ENCODE results near the gene DDR2.
"Not testable (repeated sequence)": the region's sequence is repeated elsewhere in the genome, so short reads cannot be mapped to it uniquely, and the experiment has no call there.

DDR2 gene

DNA sequence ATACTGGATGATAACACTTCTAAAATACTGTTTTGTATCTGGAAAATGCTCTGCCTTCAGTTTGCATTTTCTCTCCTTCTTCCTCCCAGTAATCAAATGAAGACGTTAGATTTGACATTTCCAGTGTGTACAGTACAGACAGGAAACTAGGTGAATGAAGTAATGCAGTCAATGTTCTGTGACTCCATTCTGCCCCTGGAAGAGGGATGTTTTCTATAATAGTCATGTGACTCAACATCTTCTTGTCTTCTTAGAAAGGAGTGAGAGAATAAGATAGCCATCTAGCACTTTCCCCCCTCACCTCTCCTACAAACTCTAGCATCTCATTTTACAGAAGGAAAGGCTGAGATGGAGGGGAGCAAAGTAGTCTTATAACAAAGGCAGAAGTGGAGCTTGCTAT lies 77.6 kb downstream of the DDR2 start:
- Mint-ChIP-seq H3K4me1 (ENCODE audit: low read depth) (no peaks in the 10 kb centered on the region), H3K9me3 (ENCODE audit: low read depth) (no peaks in the 10 kb centered on the region), H3K36me3 (no peaks in the 10 kb centered on the region), H3K27ac (no peak overlapping the region), H3K27me3 (no peaks in the 10 kb centered on the region), H3K4me3 (no peak overlapping the region)

DNA sequence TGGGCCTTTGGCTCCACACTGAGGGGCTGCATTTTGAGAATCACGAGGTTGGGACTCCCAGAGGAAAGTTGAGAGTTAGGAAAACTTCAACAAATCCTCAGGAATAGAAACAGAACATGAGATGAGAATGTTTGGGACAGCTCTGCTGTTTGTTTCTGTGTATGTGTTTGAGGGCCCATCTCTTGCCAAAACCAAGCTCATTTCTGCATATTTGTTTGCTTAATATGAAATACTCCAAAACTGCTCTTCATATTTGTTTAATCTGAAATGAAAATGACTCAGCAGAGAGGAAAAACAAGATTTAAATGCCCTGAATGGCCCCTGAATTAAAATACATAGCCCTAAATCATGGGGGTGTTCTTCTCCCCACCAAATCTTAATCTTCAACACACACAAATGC lies 78.1 kb downstream of the DDR2 start:
- no peaks in the 10 kb centered on the region for H3K27me3 Mint-ChIP-seq
- no peaks in the 10 kb centered on the region for H3K4me1 Mint-ChIP-seq (ENCODE audit: low read depth)
- no peak overlapping the region for H3K27ac Mint-ChIP-seq
- H3K4me3 Mint-ChIP-seq: no peak overlapping the region
- no peaks in the 10 kb centered on the region for H3K9me3 Mint-ChIP-seq (ENCODE audit: low read depth)
- no peaks in the 10 kb centered on the region for H3K36me3 Mint-ChIP-seq

DNA sequence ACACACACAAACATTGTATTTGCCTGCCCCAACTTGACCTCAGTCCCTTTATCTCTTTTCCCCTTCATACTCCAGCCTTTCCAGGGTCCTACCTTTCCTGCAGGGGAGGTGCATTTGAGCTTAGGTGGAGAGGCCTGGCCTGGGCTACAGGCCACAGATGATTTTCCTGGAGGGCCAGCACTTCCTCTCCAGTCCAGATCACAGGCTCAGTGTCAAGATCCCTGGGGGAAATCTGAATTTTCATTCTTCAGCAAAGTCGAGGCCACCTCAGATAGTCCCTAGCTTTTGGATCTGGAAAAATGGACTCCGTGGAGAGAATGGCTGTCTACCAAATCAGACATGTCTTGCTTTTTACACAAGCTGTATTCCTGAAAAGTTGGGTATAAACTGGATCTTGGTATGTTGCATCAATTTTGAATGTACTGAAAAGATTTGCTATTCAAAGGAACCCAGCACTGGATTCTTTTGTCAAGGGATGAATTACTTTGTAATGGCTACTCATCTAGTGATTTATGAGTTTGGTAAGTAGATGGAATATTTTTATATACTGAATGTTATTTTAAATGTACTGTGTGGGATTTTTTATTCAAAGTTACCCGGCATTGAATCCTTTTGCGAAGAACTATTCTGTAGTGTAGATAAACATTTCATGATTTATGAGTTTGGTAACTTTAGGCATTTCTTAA lies 78.7 kb downstream of the DDR2 start:
- no peak overlapping the region for H3K4me3 Mint-ChIP-seq
- no peaks in the 10 kb centered on the region for H3K4me1 Mint-ChIP-seq (ENCODE audit: low read depth)
- no peak overlapping the region for H3K27ac Mint-ChIP-seq
- no peaks in the 10 kb centered on the region for H3K9me3 Mint-ChIP-seq (ENCODE audit: low read depth)
- H3K36me3 Mint-ChIP-seq: no peaks in the 10 kb centered on the region
- H3K27me3 Mint-ChIP-seq: no peaks in the 10 kb centered on the region

DNA sequence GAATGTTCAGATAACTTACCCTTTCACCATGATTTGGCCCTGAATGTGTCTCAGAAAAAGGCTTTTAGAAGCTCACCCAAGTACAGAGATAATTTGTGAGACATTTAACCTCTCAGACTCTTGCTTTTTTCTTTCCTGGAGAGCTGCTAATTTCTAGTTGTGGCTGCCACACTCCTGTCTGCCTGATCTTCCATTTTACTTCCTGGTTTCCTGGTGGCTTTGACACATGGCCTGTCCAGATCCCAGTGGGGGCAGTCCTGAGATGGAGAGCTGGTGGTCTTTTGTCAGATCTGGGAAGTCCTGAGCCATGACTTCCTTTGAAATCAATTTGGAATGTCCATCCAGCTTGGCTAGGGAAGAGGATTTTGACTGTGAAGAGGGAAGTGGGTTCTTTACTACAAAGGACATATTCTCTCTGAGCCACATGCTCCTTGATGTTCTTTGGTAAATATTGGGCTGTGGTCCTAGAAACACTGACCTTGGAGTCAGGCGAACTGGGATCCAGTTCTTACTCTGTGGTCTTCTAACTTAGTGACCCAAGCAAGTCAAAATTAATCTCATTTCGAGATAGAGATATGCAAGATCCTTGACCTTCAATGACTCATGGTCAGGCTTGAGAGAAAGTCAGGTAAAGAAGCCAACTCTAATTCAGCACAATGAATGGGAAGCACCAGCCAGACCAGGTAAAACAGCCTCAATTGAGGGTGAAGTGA lies 80.2 kb downstream of the DDR2 start:
- Mint-ChIP-seq H3K9me3 (ENCODE audit: low read depth) (no peaks in the 10 kb centered on the region), H3K27me3 (no peaks in the 10 kb centered on the region), H3K4me1 (ENCODE audit: low read depth) (no peaks in the 10 kb centered on the region), H3K4me3 (no peak overlapping the region), H3K36me3 (no peaks in the 10 kb centered on the region), H3K27ac (no peak overlapping the region)

DNA sequence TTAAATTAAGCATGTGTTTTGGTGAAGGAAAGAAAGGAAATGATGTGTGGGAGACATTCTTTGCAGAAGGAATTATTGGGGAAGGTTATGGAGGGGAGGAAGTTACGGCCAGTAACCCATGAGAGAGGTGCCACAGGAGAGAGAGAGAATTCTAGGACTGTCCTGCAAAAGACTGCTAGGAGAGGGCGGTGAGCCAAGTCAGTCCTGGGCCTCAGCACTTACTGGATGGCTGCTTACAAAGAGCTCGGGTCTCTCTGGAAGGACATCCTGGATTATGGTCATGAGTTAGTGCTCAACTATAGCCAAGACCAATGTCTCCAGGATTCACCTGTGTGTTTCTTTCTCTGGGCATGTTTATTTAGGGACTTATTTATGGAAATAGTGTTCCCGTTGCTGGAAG lies 83.9 kb downstream of the DDR2 start:
- Mint-ChIP-seq H3K36me3 (no peaks in the 10 kb centered on the region), H3K4me1 (ENCODE audit: low read depth) (no peaks in the 10 kb centered on the region), H3K27me3 (no peaks in the 10 kb centered on the region), H3K9me3 (ENCODE audit: low read depth) (no peaks in the 10 kb centered on the region), H3K27ac (no peak overlapping the region), H3K4me3 (no peak overlapping the region)

DNA sequence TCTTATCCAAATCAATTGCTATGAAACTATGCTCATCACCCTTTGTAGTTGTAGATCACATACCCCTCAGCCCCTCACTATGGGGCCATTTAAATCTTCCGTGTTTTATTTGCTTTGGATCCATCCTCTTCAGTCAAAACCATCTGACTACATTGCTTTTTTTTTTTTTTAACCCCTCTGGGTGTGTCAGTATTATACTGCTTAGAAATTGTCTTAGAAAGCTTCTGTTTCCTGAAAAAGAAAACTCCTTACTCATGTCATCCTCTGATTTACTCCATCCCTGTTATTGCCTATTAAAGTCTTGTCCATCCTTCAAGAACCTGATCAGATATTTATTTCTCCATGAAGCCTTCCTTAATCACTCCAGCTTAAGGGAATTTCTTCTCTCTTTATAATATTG lies 84.3 kb downstream of the DDR2 start:
- H3K36me3 Mint-ChIP-seq: no peaks in the 10 kb centered on the region
- no peak overlapping the region for H3K4me3 Mint-ChIP-seq
- H3K9me3 Mint-ChIP-seq (ENCODE audit: low read depth): no peaks in the 10 kb centered on the region
- H3K4me1 Mint-ChIP-seq (ENCODE audit: low read depth): no peaks in the 10 kb centered on the region
- H3K27ac Mint-ChIP-seq: no peak overlapping the region
- no peaks in the 10 kb centered on the region for H3K27me3 Mint-ChIP-seq

DNA sequence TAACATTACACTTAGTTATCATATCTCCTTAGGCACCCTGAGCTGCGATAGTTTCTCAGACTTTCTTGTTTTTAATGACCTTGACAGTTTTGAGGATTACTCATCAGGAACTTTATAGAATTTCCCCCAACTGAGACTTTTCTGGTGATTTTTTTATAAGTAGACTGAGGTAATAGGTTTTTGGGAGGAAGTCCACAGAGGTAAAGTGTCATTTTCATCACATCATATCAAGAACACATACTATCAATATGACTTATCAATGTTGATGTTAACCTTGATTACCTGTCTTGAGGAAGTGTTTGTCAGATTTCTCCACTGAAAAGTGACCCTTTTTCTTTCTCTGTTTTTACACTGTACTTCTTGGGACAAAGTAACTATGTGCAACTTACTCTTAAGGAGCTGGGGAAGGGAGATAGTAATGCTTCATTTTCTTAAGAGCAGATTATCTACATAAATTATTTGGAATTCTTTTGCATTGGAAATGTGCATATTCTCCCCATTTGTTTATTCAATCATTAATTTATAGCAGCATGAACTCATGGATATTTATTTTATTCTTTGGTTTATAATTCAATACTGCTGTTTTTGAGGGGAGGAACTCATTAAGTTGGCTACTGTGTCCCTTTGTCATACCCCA lies 85.4 kb downstream of the DDR2 start:
- Mint-ChIP-seq H3K27me3 (peaks cover 2% of the 10 kb centered on the region), H3K27ac (no peak overlapping the region), H3K4me3 (no peak overlapping the region), H3K9me3 (ENCODE audit: low read depth) (no peaks in the 10 kb centered on the region), H3K36me3 (no peaks in the 10 kb centered on the region), H3K4me1 (ENCODE audit: low read depth) (no peaks in the 10 kb centered on the region)

DNA sequence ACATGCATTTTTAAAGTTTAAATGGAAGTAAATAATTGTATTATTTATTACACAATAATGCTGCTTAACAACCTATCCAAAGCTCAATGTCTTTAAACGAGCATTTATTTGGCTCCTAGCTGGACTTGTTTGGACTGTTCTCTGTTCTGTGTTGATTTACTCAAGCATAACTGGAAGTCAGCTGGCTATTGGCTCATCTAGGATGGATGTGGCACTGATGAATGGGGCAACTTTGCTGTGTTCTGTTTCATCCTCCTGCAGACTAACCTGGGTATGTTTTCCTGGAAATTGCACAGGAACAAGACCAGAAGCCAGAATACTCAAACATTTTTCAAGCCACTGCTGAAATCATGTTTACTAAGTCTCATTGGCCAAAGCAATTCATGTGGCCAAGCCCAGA lies 87.4 kb downstream of the DDR2 start:
- peaks cover 2% of the 10 kb centered on the region for H3K27me3 Mint-ChIP-seq
- H3K4me1 Mint-ChIP-seq (ENCODE audit: low read depth): no peaks in the 10 kb centered on the region
- H3K9me3 Mint-ChIP-seq (ENCODE audit: low read depth): no peaks in the 10 kb centered on the region
- no peak overlapping the region for H3K27ac Mint-ChIP-seq
- H3K36me3 Mint-ChIP-seq: no peaks in the 10 kb centered on the region
- H3K4me3 Mint-ChIP-seq: no peak overlapping the region

DNA sequence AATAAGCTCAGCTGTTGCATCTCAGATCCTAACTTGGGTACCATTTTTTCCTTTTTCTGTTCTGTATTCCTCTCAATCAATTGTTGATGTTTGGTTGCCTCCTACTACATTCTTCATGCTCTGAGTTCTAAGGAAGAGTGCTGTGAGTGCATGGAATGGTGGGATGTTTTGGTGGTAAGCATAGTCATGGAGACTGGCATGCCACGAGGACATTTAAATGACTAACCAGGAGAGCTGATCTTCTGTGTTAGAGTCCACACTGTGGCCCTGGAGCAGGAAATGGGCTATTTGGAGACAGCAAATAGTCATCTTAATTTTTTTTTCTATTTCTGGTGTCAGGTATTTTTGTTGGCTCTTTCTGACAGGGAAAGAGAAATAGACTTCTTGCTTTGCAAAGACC lies 88.7 kb downstream of the DDR2 start:
- Mint-ChIP-seq H3K36me3 (no peaks in the 10 kb centered on the region), H3K27ac (no peak overlapping the region), H3K9me3 (ENCODE audit: low read depth) (no peaks in the 10 kb centered on the region), H3K4me3 (no peak overlapping the region), H3K27me3 (peaks cover 2% of the 10 kb centered on the region), H3K4me1 (ENCODE audit: low read depth) (no peaks in the 10 kb centered on the region)

DNA sequence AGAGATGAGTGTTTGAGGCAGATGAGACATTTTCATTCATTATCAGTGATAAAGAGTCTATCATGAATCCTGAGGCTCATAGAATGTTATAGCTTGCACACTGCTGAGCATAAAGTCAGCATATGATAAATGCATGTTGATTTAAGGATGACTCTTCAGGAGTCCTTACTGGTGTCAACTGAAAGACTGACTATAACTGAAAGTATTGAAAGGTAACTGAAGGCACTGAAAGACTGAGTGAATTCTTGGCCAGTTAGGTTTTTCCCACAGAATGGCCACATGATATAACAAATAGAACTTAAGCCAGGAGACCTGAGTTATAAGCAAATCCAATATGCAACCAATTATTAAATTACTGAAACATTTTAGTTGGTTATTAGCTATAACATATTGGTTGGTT lies 89.2 kb downstream of the DDR2 start:
- no peaks in the 10 kb centered on the region for H3K4me1 Mint-ChIP-seq (ENCODE audit: low read depth)
- peaks cover 2% of the 10 kb centered on the region for H3K27me3 Mint-ChIP-seq
- H3K9me3 Mint-ChIP-seq (ENCODE audit: low read depth): no peaks in the 10 kb centered on the region
- H3K4me3 Mint-ChIP-seq: no peak overlapping the region
- H3K36me3 Mint-ChIP-seq: no peaks in the 10 kb centered on the region
- no peak overlapping the region for H3K27ac Mint-ChIP-seq

DNA sequence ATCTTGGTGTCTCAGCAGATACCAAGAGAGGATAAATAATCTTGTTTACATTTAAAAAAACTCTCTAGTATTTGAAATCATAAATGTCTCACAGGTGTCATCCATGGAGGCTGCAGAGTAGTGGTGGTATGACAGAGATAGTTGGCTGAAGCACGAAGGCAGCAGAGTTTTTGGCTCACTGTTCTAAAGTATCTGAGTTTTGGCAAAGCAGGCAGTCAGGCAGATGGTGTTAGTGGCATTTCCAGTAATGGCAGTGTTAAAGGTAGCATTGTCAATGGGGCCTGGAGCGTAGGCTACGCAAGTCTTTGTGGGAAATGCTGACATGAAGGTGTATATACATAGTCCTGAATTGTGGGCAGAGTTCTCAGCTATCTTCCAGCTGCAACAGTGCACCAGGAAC lies 89.8 kb downstream of the DDR2 start:
- Mint-ChIP-seq H3K36me3 (no peaks in the 10 kb centered on the region), H3K27me3 (peaks cover 2% of the 10 kb centered on the region), H3K4me1 (ENCODE audit: low read depth) (no peaks in the 10 kb centered on the region), H3K27ac (no peak overlapping the region), H3K4me3 (no peak overlapping the region), H3K9me3 (ENCODE audit: low read depth) (no peaks in the 10 kb centered on the region)

DNA sequence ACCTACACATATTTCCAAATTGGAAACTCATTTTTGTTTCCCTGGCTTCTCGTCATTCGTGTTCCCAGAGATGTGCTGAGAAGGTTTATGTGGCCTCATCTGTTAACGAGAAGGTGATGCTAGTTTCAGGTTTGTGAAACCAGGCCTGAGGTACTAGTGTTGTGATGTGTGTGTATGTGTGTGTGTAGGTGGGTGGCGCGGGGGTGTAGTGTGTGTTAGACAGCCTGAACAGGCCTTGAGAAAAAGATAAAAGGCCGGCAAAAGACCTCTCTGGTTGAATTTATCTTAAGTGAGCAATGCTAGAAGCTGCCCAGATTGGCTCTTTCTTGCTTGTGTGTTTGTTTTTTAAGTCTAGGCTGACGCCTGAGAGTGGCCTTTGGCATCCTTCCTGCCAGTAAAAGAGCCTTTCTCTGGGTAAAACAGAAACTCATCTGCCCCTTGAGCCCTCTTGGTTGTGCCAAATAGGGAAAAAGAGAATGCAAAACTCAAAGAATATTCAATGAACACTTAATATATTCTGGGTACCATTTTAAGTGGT lies 92.4 kb downstream of the DDR2 start:
- Mint-ChIP-seq H3K9me3 (ENCODE audit: low read depth) (no peaks in the 10 kb centered on the region), H3K4me3 (no peak overlapping the region), H3K4me1 (ENCODE audit: low read depth) (no peaks in the 10 kb centered on the region), H3K27ac (no peak overlapping the region), H3K36me3 (no peaks in the 10 kb centered on the region), H3K27me3 (peaks cover 2% of the 10 kb centered on the region)

DNA sequence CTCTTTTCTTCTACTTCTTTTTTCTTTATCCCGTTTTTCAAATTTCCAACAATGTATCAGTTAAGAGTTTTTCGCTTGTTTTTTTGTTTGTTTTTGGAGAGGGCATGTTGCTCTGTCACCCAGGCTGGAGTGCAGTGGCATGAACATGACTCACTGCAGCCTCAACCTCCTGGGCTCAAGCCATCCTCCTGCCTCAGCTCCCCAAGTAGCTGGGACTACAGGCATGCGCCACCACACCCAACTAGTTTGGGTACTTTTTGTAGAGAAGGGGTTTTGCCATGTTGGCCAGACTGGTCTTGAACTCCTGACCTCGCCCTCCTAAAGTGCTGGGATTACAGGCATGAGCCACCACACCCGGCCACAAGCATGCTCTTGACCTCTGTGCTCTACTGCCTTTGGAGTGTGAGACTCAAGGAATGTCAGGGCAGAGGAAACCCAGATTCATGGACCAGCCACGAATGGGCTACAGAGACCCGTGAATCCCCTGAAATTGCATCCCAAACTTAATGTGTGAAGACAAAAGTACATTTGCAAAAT lies 93.1 kb downstream of the DDR2 start:
- Mint-ChIP-seq H3K9me3 (ENCODE audit: low read depth) (no peaks in the 10 kb centered on the region), H3K27me3 (peaks cover 2% of the 10 kb centered on the region), H3K27ac (no peak overlapping the region), H3K36me3 (no peaks in the 10 kb centered on the region), H3K4me1 (ENCODE audit: low read depth) (no peaks in the 10 kb centered on the region), H3K4me3 (no peak overlapping the region)

DNA sequence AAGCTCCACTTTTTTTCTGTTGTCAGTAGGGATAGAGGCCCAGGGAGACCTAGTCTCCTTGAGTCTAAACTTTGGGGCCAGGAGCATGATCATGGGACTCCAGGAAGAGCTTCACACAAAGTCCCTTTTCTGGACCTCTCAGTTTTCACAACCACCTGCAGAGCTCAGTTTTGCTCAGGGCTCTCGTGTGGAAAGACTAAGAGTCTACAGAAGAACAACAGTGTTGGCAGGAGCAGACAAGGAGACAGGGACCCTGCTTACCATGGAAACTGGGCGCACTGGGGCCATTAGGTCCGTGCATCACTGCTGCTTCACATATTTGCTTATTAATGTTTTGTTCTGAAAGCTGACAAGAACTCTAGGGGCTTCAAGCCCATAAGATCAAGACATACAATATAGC lies 94.3 kb downstream of the DDR2 start:
- Mint-ChIP-seq H3K9me3 (ENCODE audit: low read depth) (no peaks in the 10 kb centered on the region), H3K36me3 (no peaks in the 10 kb centered on the region), H3K27me3 (peaks cover 2% of the 10 kb centered on the region), H3K27ac (no peak overlapping the region), H3K4me3 (no peak overlapping the region), H3K4me1 (ENCODE audit: low read depth) (no peaks in the 10 kb centered on the region)

DNA sequence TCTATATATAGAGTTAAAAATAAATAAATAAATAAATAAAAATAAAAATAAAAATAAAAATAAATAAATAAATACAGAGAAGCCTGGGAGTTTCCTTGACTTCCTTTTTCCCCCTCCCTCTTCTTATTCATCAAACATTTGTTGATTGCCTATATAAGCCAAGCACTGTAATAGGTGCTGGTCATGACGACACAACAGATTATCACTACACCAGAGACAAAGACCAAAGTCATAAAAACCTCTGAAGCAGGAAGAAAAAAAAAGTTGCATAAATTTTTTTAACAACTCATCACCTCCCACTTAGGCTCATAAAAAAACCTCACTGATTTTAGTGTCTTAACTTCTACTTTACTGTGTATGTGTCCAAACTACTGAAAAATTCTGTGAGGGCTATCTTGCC lies 95.2 kb downstream of the DDR2 start:
- not testable (repeated sequence) for H3K4me3 Mint-ChIP-seq; H3K9me3 Mint-ChIP-seq (ENCODE audit: low read depth); H3K4me1 Mint-ChIP-seq (ENCODE audit: low read depth); H3K36me3 Mint-ChIP-seq; H3K27me3 Mint-ChIP-seq; H3K27ac Mint-ChIP-seq

Data from activated naive CD8-positive, alpha-beta T cell (primary cell).